Measurements from ENCODE around the gene KCNQ1. TPM values are rescaled to one million over a fixed set of nuclear protein-coding genes. Genes with fewer than 3 reads are reported as not detected.

KCNQ1 gene
- total and polyA plus RNA-seq, 2 of the 13 experiments (the other 11 are each of a cell fraction or from before 2014, with no cell fraction given) = 0.02 to 0.08 TPM

- no peak for TF ChIP-seq MLXIP (CRISPR knock-in tag; IDR thresholded peaks at IDR 0.05; ENCODE audit: borderline replicate concordance)
Measured at GRCh38 chr11:2570211-2570811, 125.5 kb downstream of the KCNQ1 start (continued).

- no peaks in the 10 kb centered on the region for H3K9me3 ChIP-seq (ENCODE audit: low read length)
- no peak overlapping the region for H3K4me2 ChIP-seq (ENCODE audit: low read depth, low read length)
- FAIRE-seq (no peak), ATAC-seq (no peak), DNase-seq (ENCODE audit: low spot score) (no peak)
- 64% methylated on average over 6 of the region's 25 CpGs for WGBS (ENCODE audit: low lambda C conversion rate)
- intact Hi-C loops (cut with micrococcal nuclease; ENCODE audit: unreplicated experiment) (no loop called here), in situ Hi-C loops (cut with HindIII; ENCODE audit: extremely low pct_ligation_motif_present, low pct_unique_long_range_greater_than_20kb) (no loop called here)
- H3K27ac ChIP-seq (ENCODE audit: extremely low read length, insufficient read depth, low read length) = no peak overlapping the region
- no peaks in the 10 kb centered on the region for H4K20me1 ChIP-seq (ENCODE audit: insufficient read depth, low read length)
- no peak overlapping the region for H3K9ac ChIP-seq (ENCODE audit: insufficient read depth, low read depth, low read length)
- H3K4me1 ChIP-seq (ENCODE audit: insufficient read depth, low read length) = peaks cover 27% of the 10 kb centered on the region
- TF ChIP-seq ZNF552 (CRISPR knock-in tag; IDR thresholded peaks at IDR 0.05; ENCODE audit: borderline replicate concordance) (no peak), ZNF724P (CRISPR knock-in tag; IDR thresholded peaks at IDR 0.05; ENCODE audit: borderline replicate concordance) (no peak), ZNF335 (CRISPR knock-in tag; IDR thresholded peaks at IDR 0.05) (no peak), ZNF441 (CRISPR knock-in tag; IDR thresholded peaks at IDR 0.05; ENCODE audit: borderline replicate concordance) (no peak), ATF5 (CRISPR knock-in tag; IDR thresholded peaks at IDR 0.05; ENCODE audit: low read depth) (no peak), CCDC6 (CRISPR knock-in tag; IDR thresholded peaks at IDR 0.05) (no peak), ZNF572 (CRISPR knock-in tag; IDR thresholded peaks at IDR 0.05) (no peak), ZNF12 (CRISPR knock-in tag; IDR thresholded peaks at IDR 0.05) (no peak), ZNF282 (IDR thresholded peaks at IDR 0.05; ENCODE audit: partially characterized antibody) (no peak), DPF2 (CRISPR knock-in tag; IDR thresholded peaks at IDR 0.05; ENCODE audit: borderline replicate concordance, low read depth) (no peak), MTA3 (CRISPR knock-in tag; IDR thresholded peaks at IDR 0.05) (no peak), THAP11 (CRISPR knock-in tag; IDR thresholded peaks at IDR 0.05) (no peak), RBM22 (optimal IDR thresholded peaks at IDR 0.05; ENCODE audit: low read length) (no peak), ZNF30 (CRISPR knock-in tag; IDR thresholded peaks at IDR 0.05) (no peak), DMAP1 (CRISPR knock-in tag; IDR thresholded peaks at IDR 0.05) (no peak), GFI1 (CRISPR knock-in tag; IDR thresholded peaks at IDR 0.05; ENCODE audit: borderline replicate concordance) (no peak), SMYD3 (CRISPR knock-in tag; IDR thresholded peaks at IDR 0.05) (no peak)
- POLR2A ChIA-PET = no interaction called here
- peaks cover 11 to 41% of the 10 kb centered on the region in 2 experiments for H3K27me3 ChIP-seq (ENCODE audit: control insufficient read depth in 1 of 2, insufficient read depth in 2 of 2, low read length in 2 of 2)
- no peak overlapping the region for H3K4me3 ChIP-seq (replicated peaks in 1 of 3; ENCODE audit: insufficient read depth in 1 of 3, low read depth in 2 of 3, low read length in 3 of 3)
- CTCF ChIA-PET (ENCODE audit: low intra/inter-chr PET ratio, low total read pairs) = no interaction called here
- no peaks in the 10 kb centered on the region for H3K79me2 ChIP-seq (ENCODE audit: insufficient read depth, low read length)
- H2AFZ ChIP-seq (ENCODE audit: low read length) = no peak overlapping the region
- H3K36me3 ChIP-seq (replicated peaks in 1 of 2; ENCODE audit: control insufficient read depth in 1 of 2, insufficient read depth in 2 of 2, low read length in 2 of 2) = no peaks in the 10 kb centered on the region
- BruUV-seq (replicated peaks) = no TSS peak
Measured at GRCh38 chr11:2570841-2571597, 126.2 kb downstream of the KCNQ1 start.

Data from HepG2 (cell line).